IMR-90 (cell line): ENCODE data around the gene ALDH3B2. TPM values are rescaled to one million over a fixed set of nuclear protein-coding genes. Genes with fewer than 3 reads are reported as not detected.

ENCODE experiments used
- ATAC-seq: fragments of 200-7000 bp; cut with Tn5 transposase; 2 replicates; pipeline ENCODE4 v1.9.1; 2020; ENCODE audit warnings: low read depth, mild to moderate bottlenecking, moderate library complexity
- BruUV-seq: library from RNA; stranded (reverse); fragments of 400-500 nt; replicated peaks from 2 replicates; lab custom pipeline; 2021; lab: Mats Ljungman, UMichigan
- CTCF ChIA-PET: fragments of 300-600 bp; formaldehyde crosslinking; extraction: SDS; loops from one replicate; lab custom pipeline; 2021; ENCODE audit warnings: antibody characterized with exemption; lab: Yijun Ruan, JAX
- POLR2A ChIA-PET: fragments of 300-600 bp; sonication (Branson Sonifier 250); formaldehyde crosslinking; loops from one replicate; lab custom pipeline; 2022; ENCODE audit warnings: antibody characterized with exemption; ENCODE audit not compliant: unreplicated experiment; lab: Charles Lee
- DNase-seq: peaks from one replicate; pipeline ENCODE4 v3.0.0; 2013
- H2AFZ ChIP-seq: replicated peaks from 2 replicates; pipeline ENCODE3; 2013; ENCODE audit warnings: low read length, mild to moderate bottlenecking; ENCODE audit not compliant: poor library complexity
- H2AK5ac ChIP-seq: 2 replicates; pipeline ENCODE4 v1.6.1; 2013; ENCODE audit warnings: low read depth, low read length, inconsistent platforms
- H2AK9ac ChIP-seq: replicated peaks from 2 replicates; pipeline ENCODE3; 2013; ENCODE audit warnings: mild to moderate bottlenecking, low read depth, low read length, moderate library complexity; ENCODE audit not compliant: poor library complexity
- H2BK120ac ChIP-seq: 2 replicates; pipeline ENCODE4 v1.6.1; 2013; ENCODE audit warnings: low read depth, low read length, inconsistent platforms
- H2BK15ac ChIP-seq: 3 replicates; pipeline ENCODE4 v1.6.1; 2013; ENCODE audit warnings: low read depth, low read length, inconsistent platforms
- H2BK20ac ChIP-seq: 2 replicates; pipeline ENCODE4 v1.6.1; 2013; ENCODE audit warnings: low read depth, mild to moderate bottlenecking, inconsistent platforms, low read length, moderate library complexity
- H2BK5ac ChIP-seq: 2 replicates; pipeline ENCODE4 v1.6.1; 2013; ENCODE audit warnings: mild to moderate bottlenecking, low read depth, low read length, inconsistent platforms; ENCODE audit not compliant: poor library complexity, severe bottlenecking
- H3K14ac ChIP-seq: replicated peaks from 2 replicates; pipeline ENCODE4 v1.6.1; 2013; ENCODE audit warnings: low read depth, low read length, inconsistent platforms
- H3K18ac ChIP-seq: 2 replicates; pipeline ENCODE4 v1.6.1; 2013; ENCODE audit warnings: low read depth, low read length, control low read depth
- H3K23ac ChIP-seq: 2 replicates; pipeline ENCODE4 v1.6.1; 2013; ENCODE audit warnings: low read depth, low read length, inconsistent platforms
- H3K27ac ChIP-seq: 2 replicates; pipeline ENCODE4 v1.5.1; 2013; ENCODE audit warnings: mild to moderate bottlenecking, control low read depth, low read length; ENCODE audit not compliant: insufficient read depth
- H3K27me3 ChIP-seq: 2 replicates; pipeline ENCODE4 v1.6.1; 2013; ENCODE audit warnings: low read length; ENCODE audit not compliant: control insufficient read depth, insufficient read depth
- H3K36me3 ChIP-seq: 2 replicates; pipeline ENCODE4 v1.6.1; 2013; ENCODE audit warnings: low read length, mixed read lengths; ENCODE audit not compliant: control insufficient read depth, insufficient read depth
- H3K4ac ChIP-seq: 2 replicates; pipeline ENCODE4 v1.6.1; 2013; ENCODE audit warnings: low read depth, low read length, inconsistent platforms
- H3K4me1 ChIP-seq: 2 replicates; pipeline ENCODE4 v1.6.1; 2013; ENCODE audit warnings: low read length, mixed read lengths; ENCODE audit not compliant: control insufficient read depth, insufficient read depth
- H3K4me2 ChIP-seq: 2 replicates; pipeline ENCODE4 v1.6.1; 2013; ENCODE audit warnings: low read depth, mild to moderate bottlenecking, control low read depth, low read length, moderate library complexity
- H3K4me3 ChIP-seq: 2 replicates; pipeline ENCODE4 v1.5.1; 2013; ENCODE audit warnings: low read depth, mild to moderate bottlenecking, control low read depth, low read length, moderate library complexity; ENCODE audit not compliant: insufficient read depth
- H3K56ac ChIP-seq: 2 replicates; pipeline ENCODE4 v1.6.1; 2013; ENCODE audit warnings: low read length, inconsistent platforms; ENCODE audit not compliant: insufficient read depth; ENCODE audit errors: extremely low read depth
- H3K79me1 ChIP-seq, 2 experiments: 2 replicates each; pipeline ENCODE4 v1.6.1; 2013; ENCODE audit warnings: low read length in 2 of 2, inconsistent platforms in 1 of 2, low read depth in 1 of 2
- H3K9ac ChIP-seq: 2 replicates; pipeline ENCODE4 v1.6.1; 2013; ENCODE audit warnings: low read depth, low read length, control low read depth
- H3K9me1 ChIP-seq: 2 replicates; pipeline ENCODE4 v1.6.1; 2013; ENCODE audit warnings: low read length, inconsistent platforms; ENCODE audit not compliant: insufficient read depth
- H3K9me3 ChIP-seq: 2 replicates; pipeline ENCODE4 v1.6.1; 2013; ENCODE audit warnings: low read length; ENCODE audit not compliant: control insufficient read depth, insufficient read depth
- H4K20me1 ChIP-seq: 2 replicates; pipeline ENCODE4 v1.6.1; 2013; ENCODE audit warnings: low read length, inconsistent platforms; ENCODE audit not compliant: insufficient read depth
- H4K5ac ChIP-seq: 2 replicates; pipeline ENCODE4 v1.6.1; 2013; ENCODE audit warnings: mild to moderate bottlenecking, low read depth, low read length, control low read depth
- H4K8ac ChIP-seq, 2 experiments: 2 replicates each; pipeline ENCODE4 v1.6.1; 2013; ENCODE audit warnings: low read depth in 2 of 2, low read length in 2 of 2, control low read depth in 1 of 2, inconsistent platforms in 1 of 2
- H4K91ac ChIP-seq: 2 replicates; pipeline ENCODE4 v1.6.1; 2013; ENCODE audit warnings: low read depth, low read length, inconsistent platforms; ENCODE audit not compliant: insufficient read depth
- MAZ ChIP-seq: IDR thresholded peaks from 2 replicates; pipeline ENCODE4 v1.6.1; 2012; ENCODE audit warnings: low read depth, mild to moderate bottlenecking, low read length, improper control_type of control experiment, moderate library complexity, borderline replicate concordance
- WGBS, 2 experiments: methylation state at CpG; one replicate each; pipeline versions ENCODE4 v1.1.5 to v1.1.7; 2013; ENCODE audit warnings: missing lambda C conversion rate in 2 of 2; ENCODE audit not compliant: insufficient read length in 1 of 2; ENCODE audit errors: extremely low coverage in 2 of 2; 5-methylcytosine and 5-hydroxymethylcytosine counted together
- dilution Hi-C: fragments of 300-500 bp; cut with HindIII; formaldehyde crosslinking; loops from one replicate; pipeline ENCODE4 v1.14.3; 2018; ENCODE audit warnings: low sequenced_read_pairs; ENCODE audit not compliant: unreplicated experiment
- in situ Hi-C: fragments of 300-500 bp; cut with MboI; formaldehyde crosslinking; loops from 3 replicates; pipeline ENCODE4 v1.14.3; 2019; ENCODE audit warnings: low sequenced_read_pairs, inconsistent platforms, mixed read lengths
- intact Hi-C: fragments of 100-400 bp; cut with micrococcal nuclease; formaldehyde crosslinking; loops from 2 replicates; pipeline ENCODE4 v1.10.0; 2022
- polyA plus RNA-seq, 3 experiments: library from polyadenylated mRNA; depleted of rRNA; stranded (reverse); fragments of >200 nt; gene quantifications; 2 replicates each; pipeline ENCODE4 v1.2.3, GENCODE V29; 2012; ENCODE audit warnings: low replicate concordance in 1 of 3
- total RNA-seq: library from RNA; depleted of rRNA; stranded (reverse); fragments of >200 nt; gene quantifications from 2 replicates; pipeline ENCODE4 v1.2.3, GENCODE V29; 2012
- TF ChIP-seq, protein P1 (sequence below): fragments of 150-350 bp; IDR thresholded peaks from 2 replicates; pipeline ENCODE4 v1.6.1; 2016; ENCODE audit warnings: low read depth, mild to moderate bottlenecking, low read length, moderate library complexity, borderline replicate concordance

ALDH3B2 gene
- total and polyA plus RNA-seq, 2 of the 4 experiments (the other 2 are of a cell fraction) = not detected

DNA sequence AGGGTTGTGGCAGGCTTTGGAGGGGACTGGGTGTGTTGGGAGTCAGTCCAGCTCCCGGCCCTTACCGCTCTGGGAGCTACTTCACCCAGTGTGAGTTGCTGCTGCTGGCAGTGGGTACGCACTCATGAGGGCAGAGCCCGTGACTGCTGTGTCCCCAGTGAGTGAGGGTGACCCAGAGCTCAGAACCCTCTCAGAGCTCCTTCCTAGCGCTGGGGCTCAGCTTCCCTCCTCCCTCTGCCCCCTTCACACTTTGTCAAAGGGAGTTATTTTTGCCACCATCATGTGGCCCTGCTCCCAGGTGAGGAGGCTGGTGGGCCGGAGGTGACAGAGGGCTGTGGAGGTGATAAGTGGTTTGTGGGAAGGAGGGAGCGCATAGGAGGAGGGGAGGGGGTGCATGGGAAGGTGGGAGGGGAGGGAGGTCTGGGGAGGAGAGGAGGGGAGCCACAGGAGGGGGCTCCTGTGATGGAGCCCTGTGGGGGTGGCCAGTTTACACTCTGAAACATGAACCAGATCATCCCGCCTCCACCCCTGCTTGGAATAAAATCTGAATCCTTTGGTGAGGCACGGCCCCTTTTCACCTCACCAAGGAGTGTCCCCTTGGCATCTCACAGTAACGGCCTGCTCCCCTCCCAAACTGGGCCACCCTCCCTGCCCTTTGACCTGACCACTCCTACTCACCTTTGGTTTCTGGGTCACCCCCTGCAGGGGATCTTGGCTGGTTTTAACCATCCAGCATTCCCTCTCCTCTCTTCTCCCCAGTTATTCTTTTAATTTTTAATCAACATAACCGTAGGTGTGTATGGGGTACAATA, 57.8 kb downstream of the ALDH3B2 start:
- Histone ChIP-seq H4K91ac (no peak overlapping the region), H3K14ac (no peak overlapping the region), H3K18ac (no peak overlapping the region), H3K9ac (no peak overlapping the region), H3K9me1 (no peaks in the 10 kb centered on the region), H2AFZ (no peak overlapping the region), H2AK9ac (no peak overlapping the region), H2BK20ac (no peak overlapping the region), H3K27ac (no peak overlapping the region), H3K9me3 (no peaks in the 10 kb centered on the region), H2BK120ac (no peak overlapping the region), H3K56ac (no peak overlapping the region), H2AK5ac (no peak overlapping the region), H2BK15ac (no peak overlapping the region), H4K5ac (no peak overlapping the region), H3K79me1 (no peaks in the 10 kb centered on the region), H3K4me2 (no peak overlapping the region), H4K8ac (no peak overlapping the region), H3K4me1 (no peaks in the 10 kb centered on the region), H3K27me3 (peaks cover 20% of the 10 kb centered on the region), H4K20me1 (no peaks in the 10 kb centered on the region; the same call in 1 of the 2 replicates), H2BK5ac (no peak overlapping the region), H3K36me3 (peaks cover 13% of the 10 kb centered on the region), H3K4me3 (no peak overlapping the region), H3K4ac (no peak overlapping the region), H3K23ac (no peak overlapping the region)
- ATAC-seq (no peak), DNase-seq (no peak)
- ChIA-PET POLR2A (no interaction called here), CTCF (interaction anchor here (0.9 kb wide), 1 partner anchor 13 kb away, joined by 4 read pairs; the partner anchor contains the start of gene NUDT8)
- dilution Hi-C loops = no loop called here
- BruUV-seq = no TSS peak
- in situ Hi-C loops = no loop called here
- intact Hi-C loops = no loop called here
- TF ChIP-seq, protein P1, sequence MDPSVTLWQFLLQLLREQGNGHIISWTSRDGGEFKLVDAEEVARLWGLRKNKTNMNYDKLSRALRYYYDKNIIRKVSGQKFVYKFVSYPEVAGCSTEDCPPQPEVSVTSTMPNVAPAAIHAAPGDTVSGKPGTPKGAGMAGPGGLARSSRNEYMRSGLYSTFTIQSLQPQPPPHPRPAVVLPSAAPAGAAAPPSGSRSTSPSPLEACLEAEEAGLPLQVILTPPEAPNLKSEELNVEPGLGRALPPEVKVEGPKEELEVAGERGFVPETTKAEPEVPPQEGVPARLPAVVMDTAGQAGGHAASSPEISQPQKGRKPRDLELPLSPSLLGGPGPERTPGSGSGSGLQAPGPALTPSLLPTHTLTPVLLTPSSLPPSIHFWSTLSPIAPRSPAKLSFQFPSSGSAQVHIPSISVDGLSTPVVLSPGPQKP = no peak
- TF ChIP-seq MAZ = no peak
- WGBS, 2 experiments = 0% methylated on average over 2 of the region's 11 CpGs; no CpG with 5 or more reads in 1 of the 2 experiments
